Myometrial cell (primary cell): ENCODE measurements around the gene KLF6. TPM values are rescaled to one million over a fixed set of nuclear protein-coding genes. Genes with fewer than 3 reads are reported as not detected.

ENCODE experiments used
- total RNA-seq: library from RNA; depleted of rRNA; stranded (reverse); fragments of >200 nt; gene quantifications from 2 replicates; pipeline ENCODE4 v1.2.3, GENCODE V29; 2015

Gene KLF6
- 27.1 and 32.3 TPM in 2 replicates for total RNA-seq

DNA sequence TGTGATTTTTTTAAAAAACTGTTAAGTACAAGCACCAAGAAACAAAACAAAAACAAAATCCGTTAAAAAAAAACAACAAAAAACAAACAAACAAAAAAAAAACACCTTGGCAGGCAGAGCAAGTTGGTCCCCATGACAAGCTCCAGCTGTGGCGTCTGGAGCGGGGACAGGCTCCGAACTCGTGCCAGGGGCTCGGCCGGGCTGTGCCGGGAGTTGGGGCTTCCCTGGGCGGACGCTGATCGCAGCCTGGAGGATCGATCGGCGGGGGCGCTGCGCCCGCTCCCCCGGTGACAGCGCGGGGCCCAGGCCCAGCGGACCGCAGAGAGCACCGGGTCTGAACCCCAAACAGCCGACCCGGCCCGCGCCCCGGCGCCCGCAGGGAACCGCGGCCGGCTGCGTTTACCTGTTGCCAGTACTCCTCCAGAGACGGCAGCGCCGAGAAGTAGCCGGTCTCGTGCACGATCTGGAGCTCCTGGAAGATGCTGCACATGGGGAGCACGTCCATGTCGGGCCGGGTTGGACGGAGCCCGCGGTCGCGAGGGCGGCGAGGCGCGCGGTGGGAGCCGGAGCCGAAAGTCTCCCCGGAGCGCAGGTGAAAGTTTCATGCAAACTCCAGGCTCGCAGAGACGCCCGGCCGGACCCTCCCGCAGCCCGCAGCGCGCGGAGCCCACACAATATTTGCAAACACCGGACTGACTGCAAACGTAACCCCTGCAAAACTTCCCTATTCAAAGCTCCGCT lies at the start of gene KLF6:
Gene KLF6, minus strand, starts transcription at position 700 of the 741 bp plus-strand sequence. Its CDS starts 195 bp downstream, at position 505.

